Gastrocnemius medialis (tissue), 4 donors: ENCODE results near the gene IGFBP2.

Experiments
- CTCF ChIP-seq, 5 experiments: fragments of 450-650 bp in 3 of 5; fragments of 200-600 bp in 2 of 5; sonication (generic) in 2 of 5; IDR thresholded peaks in 4 of 5; conservative IDR thresholded peaks in 1 of 5; 1 replicate in 4 of 5; 2 replicates in 1 of 5; pipeline ENCODE4 v1.5.1; 2016 to 2019; ENCODE audit warnings: antibody characterized with exemption in 5 of 5, mild to moderate bottlenecking in 3 of 5, moderate library complexity in 3 of 5
- POLR2A ChIP-seq, 2 donors: fragments of 450-650 bp; IDR thresholded peaks; one replicate each; pipeline ENCODE4 v1.6.1; 2017; ENCODE audit warnings: antibody characterized with exemption in 2 of 2, mild to moderate bottlenecking in 2 of 2, moderate library complexity in 2 of 2

- TF ChIP-seq CTCF (IDR thresholded peaks at IDR 0.05 in 4 of 5, conservative IDR thresholded peaks at IDR 0.05 in 1 of 5) (no peak), POLR2A (IDR thresholded peaks at IDR 0.05) (peak; percentile 54 to 55)
Measured at GRCh38 chr2:216679658-216680024, 46.4 kb downstream of the IGFBP2 start.
